ENCODE data around the gene IL4R. TPM values are rescaled to one million over a fixed set of nuclear protein-coding genes. Genes with fewer than 3 reads are reported as not detected.

Gene IL4R
- total RNA-seq, 1 experiment from 2014 or later, result 29.6 TPM

DNA sequence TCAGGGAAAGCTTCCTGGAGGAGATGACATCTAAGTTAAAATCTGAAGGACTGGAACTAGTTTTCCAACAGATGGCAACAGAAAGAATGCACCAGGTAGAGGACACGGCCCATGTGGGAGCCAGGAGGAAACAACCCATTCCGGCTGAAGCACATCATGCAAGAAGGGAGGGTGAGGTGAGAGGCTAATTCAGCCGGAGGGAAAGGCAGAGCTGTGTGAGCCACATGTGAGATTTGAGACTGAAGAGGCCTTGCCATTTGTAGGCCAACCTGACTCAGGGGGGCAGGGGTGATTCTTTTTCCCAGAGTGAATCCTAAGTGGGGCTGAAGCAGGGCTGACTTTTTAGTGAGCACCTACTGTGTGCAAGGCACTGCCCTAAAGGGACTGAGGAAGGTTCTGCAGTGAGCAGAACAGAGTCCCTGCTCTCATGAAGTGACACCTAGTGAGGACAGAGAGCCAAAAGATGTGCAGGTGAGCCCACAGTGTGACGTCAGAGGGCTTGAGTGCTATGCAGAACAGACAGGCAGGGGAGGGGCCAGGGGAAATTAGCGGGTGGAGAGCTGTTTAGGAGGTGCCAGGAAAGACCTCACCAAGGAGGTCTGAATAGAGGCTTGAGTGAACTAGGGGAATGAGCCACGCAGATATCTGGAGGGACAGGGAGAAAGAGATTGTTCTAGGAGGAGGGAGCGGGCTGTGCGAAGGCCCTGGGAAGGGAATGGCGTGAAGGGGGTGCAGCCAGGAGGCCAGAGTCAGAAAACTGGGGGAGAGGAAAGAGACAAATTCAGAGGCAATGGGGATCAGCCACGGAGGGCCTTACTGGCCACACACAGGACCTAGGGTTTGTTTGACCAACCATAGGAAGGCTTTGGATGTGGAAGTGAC lies 68.4 kb downstream of the IL4R start:
- no peak for TF ChIP-seq ZNF274 (IDR thresholded peaks at IDR 0.05; ENCODE audit: low read depth, low read length)
- TF ChIP-seq SRF (IDR thresholded peaks at IDR 0.05; ENCODE audit: low read depth), result no peak
- TF ChIP-seq, protein P1, sequence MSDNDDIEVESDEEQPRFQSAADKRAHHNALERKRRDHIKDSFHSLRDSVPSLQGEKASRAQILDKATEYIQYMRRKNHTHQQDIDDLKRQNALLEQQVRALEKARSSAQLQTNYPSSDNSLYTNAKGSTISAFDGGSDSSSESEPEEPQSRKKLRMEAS (IDR thresholded peaks at IDR 0.05), result no peak
- TF ChIP-seq RAD21 (IDR thresholded peaks at IDR 0.05; ENCODE audit: low read depth), result no peak
- no peak for TF ChIP-seq TCF7L2 (IDR thresholded peaks at IDR 0.05; ENCODE audit: borderline replicate concordance, extremely low read depth, insufficient read depth, insufficient read length)
- no peak for TF ChIP-seq EGR1 (IDR thresholded peaks at IDR 0.05; ENCODE audit: low read depth)
- TF ChIP-seq FOSL1 (IDR thresholded peaks at IDR 0.05; ENCODE audit: low read depth), result no peak
- peaks cover 0 to 7% of the 10 kb centered on the region in 2 experiments; a peak in 2 of 4 replicates for H3K4me1 ChIP-seq (ENCODE audit: control insufficient read depth in 1 of 2, insufficient read depth in 2 of 2, low read length in 2 of 2)
- H3K27me3 ChIP-seq (ENCODE audit: insufficient read depth, low read length), result no peaks in the 10 kb centered on the region
- ChIA-PET CTCF (no interaction called here), POLR2A (no interaction called here), RAD21 (ENCODE audit: low non-redundant PET in 1 of 2, low total read pairs in 2 of 2, uncharacterized antibody in 2 of 2, unreplicated experiment in 2 of 2) (no interaction called here)
- H3K4me2 ChIP-seq (ENCODE audit: low read length), result no peak overlapping the region
- no TSS peak for BruUV-seq (replicated peaks)
- H3K36me3 ChIP-seq (ENCODE audit: control insufficient read depth in 1 of 2, insufficient read depth in 2 of 2, low read length in 2 of 2), result no peaks in the 10 kb centered on the region
- ATAC-seq (no peak), DNase-seq (ENCODE audit: low read depth, low spot score) (no peak)
- no peaks in the 10 kb centered on the region for H3K9me2 ChIP-seq (ENCODE audit: insufficient read depth)
- H3K27ac ChIP-seq (ENCODE audit: low read depth, low read length), result no peak overlapping the region
- intact Hi-C loops (cut with micrococcal nuclease), result no loop called here
- no peak overlapping the region for H3K4me3 ChIP-seq (replicated peaks in 1 of 2; ENCODE audit: low read depth in 1 of 2, low read length in 2 of 2)
- H3K79me2 ChIP-seq (ENCODE audit: insufficient read depth, low read length), result no peaks in the 10 kb centered on the region
- no peak overlapping the region for H3K9ac ChIP-seq (ENCODE audit: low read length)
- H3K9me3 ChIP-seq (ENCODE audit: control insufficient read depth in 1 of 2, insufficient read depth in 1 of 2, low read depth in 1 of 2, low read length in 2 of 2), result no peaks in the 10 kb centered on the region
- H2AFZ ChIP-seq (ENCODE audit: low read depth, low read length, poor library complexity, severe bottlenecking), result no peak overlapping the region
- no peaks in the 10 kb centered on the region for H4K20me1 ChIP-seq (ENCODE audit: insufficient read depth)

DNA sequence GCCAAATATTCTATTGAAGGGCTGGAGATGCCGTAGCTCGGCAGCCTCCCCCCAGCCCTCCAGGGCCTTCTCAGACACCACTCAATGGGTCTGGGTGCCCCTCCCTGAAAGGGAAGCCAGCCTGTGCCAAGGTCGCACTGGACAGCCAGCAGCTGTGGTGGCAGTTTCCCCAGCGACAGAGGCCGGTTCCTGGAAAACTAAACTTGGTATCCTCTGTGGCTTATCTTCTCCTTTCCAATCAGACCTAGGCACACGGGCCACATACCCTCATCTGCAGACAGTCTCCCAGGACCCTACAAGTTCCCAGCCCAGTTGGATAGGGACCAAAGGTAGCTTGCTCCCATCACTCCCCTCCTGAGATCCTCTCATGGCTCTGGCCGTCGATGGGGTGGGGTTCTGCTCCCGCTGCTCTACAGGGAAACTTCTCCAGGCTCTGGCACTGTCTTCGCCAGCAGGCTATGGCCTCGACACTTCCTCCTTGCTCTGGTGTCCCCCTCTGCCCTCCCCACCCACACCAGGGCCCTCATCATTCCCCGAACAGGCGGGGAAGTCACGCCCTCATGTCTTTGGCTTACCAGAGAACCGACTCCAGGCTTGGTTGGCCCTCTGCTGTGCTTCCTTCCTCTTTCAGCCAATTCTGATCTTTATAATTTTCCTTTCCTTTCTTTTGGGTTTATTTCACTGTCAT lies 69.9 kb downstream of the IL4R start:
- intact Hi-C loops (cut with micrococcal nuclease), result no loop called here
- Histone ChIP-seq H3K4me3 (replicated peaks in 1 of 2; ENCODE audit: low read depth in 1 of 2, low read length in 2 of 2) (no peak overlapping the region), H3K79me2 (ENCODE audit: insufficient read depth, low read length) (no peaks in the 10 kb centered on the region), H3K9ac (ENCODE audit: low read length) (no peak overlapping the region), H3K9me2 (ENCODE audit: insufficient read depth) (no peaks in the 10 kb centered on the region), H3K4me2 (ENCODE audit: low read length) (no peak overlapping the region), H3K9me3 (ENCODE audit: control insufficient read depth in 1 of 2, insufficient read depth in 1 of 2, low read depth in 1 of 2, low read length in 2 of 2) (no peaks in the 10 kb centered on the region), H3K36me3 (ENCODE audit: control insufficient read depth in 1 of 2, insufficient read depth in 2 of 2, low read length in 2 of 2) (no peaks in the 10 kb centered on the region), H3K27ac (ENCODE audit: low read depth, low read length) (no peak overlapping the region), H4K20me1 (ENCODE audit: insufficient read depth) (no peaks in the 10 kb centered on the region), H3K4me1 (ENCODE audit: control insufficient read depth in 1 of 2, insufficient read depth in 2 of 2, low read length in 2 of 2) (peaks cover 0 to 6% of the 10 kb centered on the region in 2 experiments; a peak in 2 of 4 replicates), H2AFZ (ENCODE audit: low read depth, low read length, poor library complexity, severe bottlenecking) (no peak overlapping the region), H3K27me3 (ENCODE audit: insufficient read depth, low read length) (no peaks in the 10 kb centered on the region)
- ChIA-PET RAD21 (ENCODE audit: low non-redundant PET in 1 of 2, low total read pairs in 2 of 2, uncharacterized antibody in 2 of 2, unreplicated experiment in 2 of 2) (no interaction called here), CTCF (no interaction called here), POLR2A (no interaction called here)
- ATAC-seq (no peak), DNase-seq (ENCODE audit: low read depth, low spot score) (no peak)
- TF ChIP-seq POLR2A (IDR thresholded peaks at IDR 0.05; ENCODE audit: borderline replicate concordance, extremely low read depth, insufficient read depth, insufficient read length), result no peak
- TF ChIP-seq, protein P2, sequence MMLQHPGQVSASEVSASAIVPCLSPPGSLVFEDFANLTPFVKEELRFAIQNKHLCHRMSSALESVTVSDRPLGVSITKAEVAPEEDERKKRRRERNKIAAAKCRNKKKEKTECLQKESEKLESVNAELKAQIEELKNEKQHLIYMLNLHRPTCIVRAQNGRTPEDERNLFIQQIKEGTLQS (IDR thresholded peaks at IDR 0.05), result no peak
- TF ChIP-seq ELF1 (IDR thresholded peaks at IDR 0.05; ENCODE audit: borderline replicate concordance, low read depth), result no peak
- BruUV-seq (replicated peaks), result no TSS peak
